Measurements from ENCODE around the gene CCDC7. TPM values are rescaled to one million over a fixed set of nuclear protein-coding genes. Genes with fewer than 3 reads are reported as not detected.
"Not testable (repeated sequence)": the region's sequence is repeated elsewhere in the genome, so short reads cannot be mapped to it uniquely, and the experiment has no call there.

The CCDC7 gene
- total RNA-seq, result 11.1 to 12.7 TPM (median 12.6 TPM) in 3 replicates

- Mint-ChIP-seq H3K36me3 (no peaks in the 10 kb centered on the region), H3K4me1 (peaks cover 9% of the 10 kb centered on the region), H3K27me3 (ENCODE audit: low read depth) (peaks cover 21% of the 10 kb centered on the region), H3K4me3 (peak within 1 kb of the TSS; percentile 84), H3K27ac (peak within 1 kb of the TSS; percentile 98), H3K9me3 (peaks cover 5% of the 10 kb centered on the region)
- peak; percentile 56 to 80 for DNase-seq (ENCODE audit: low spot score in 2 of 2, unreplicated experiment in 2 of 2)
- no peak for TF ChIP-seq CTCF (IDR thresholded peaks at IDR 0.05; ENCODE audit: unreplicated experiment)
Measured at GRCh38 chr10:32445740-32446535, at the start of gene CCDC7. Gene CCDC7 (plus strand): TSS chr10:32446140. CDS start chr10:32451643, 5,503 bp downstream.

GRCh38 chr10:32397163-32397562, 48.8 kb upstream of the CCDC7 start:
- H3K27me3 Mint-ChIP-seq (ENCODE audit: low read depth); H3K36me3 Mint-ChIP-seq; DNase-seq (ENCODE audit: low spot score in 2 of 2, unreplicated experiment in 2 of 2); H3K27ac Mint-ChIP-seq; H3K9me3 Mint-ChIP-seq; H3K4me3 Mint-ChIP-seq; H3K4me1 Mint-ChIP-seq: not testable (repeated sequence)

GRCh38 chr10:32399720-32400119, 46.2 kb upstream of the CCDC7 start:
- H3K4me3 Mint-ChIP-seq; DNase-seq (ENCODE audit: low spot score in 2 of 2, unreplicated experiment in 2 of 2); H3K27me3 Mint-ChIP-seq (ENCODE audit: low read depth); H3K27ac Mint-ChIP-seq; H3K4me1 Mint-ChIP-seq; H3K36me3 Mint-ChIP-seq; H3K9me3 Mint-ChIP-seq: not testable (repeated sequence)

- DNase-seq (ENCODE audit: low spot score in 2 of 2, unreplicated experiment in 2 of 2), result no peak
- Mint-ChIP-seq H3K27me3 (ENCODE audit: low read depth) (no peaks in the 10 kb centered on the region), H3K9me3 (no peaks in the 10 kb centered on the region), H3K4me1 (no peaks in the 10 kb centered on the region), H3K36me3 (no peaks in the 10 kb centered on the region), H3K27ac (no peak overlapping the region), H3K4me3 (no peak overlapping the region)
- TF ChIP-seq CTCF (IDR thresholded peaks at IDR 0.05; ENCODE audit: unreplicated experiment), result no peak
Measured at GRCh38 chr10:32400961-32401360, 45.0 kb upstream of the CCDC7 start.

GRCh38 chr10:32402499-32402898, 43.4 kb upstream of the CCDC7 start:
- Mint-ChIP-seq H3K27me3 (ENCODE audit: low read depth) (no peaks in the 10 kb centered on the region), H3K4me3 (no peak overlapping the region), H3K36me3 (no peaks in the 10 kb centered on the region), H3K9me3 (no peaks in the 10 kb centered on the region), H3K27ac (no peak overlapping the region), H3K4me1 (no peaks in the 10 kb centered on the region)
- no peak for TF ChIP-seq CTCF (IDR thresholded peaks at IDR 0.05; ENCODE audit: unreplicated experiment)
- no peak for DNase-seq (ENCODE audit: low spot score in 2 of 2, unreplicated experiment in 2 of 2)

- no peak for DNase-seq (ENCODE audit: low spot score in 2 of 2, unreplicated experiment in 2 of 2)
- Mint-ChIP-seq H3K27ac (no peak overlapping the region), H3K4me3 (no peak overlapping the region), H3K9me3 (no peaks in the 10 kb centered on the region), H3K27me3 (ENCODE audit: low read depth) (no peaks in the 10 kb centered on the region), H3K4me1 (no peaks in the 10 kb centered on the region), H3K36me3 (no peaks in the 10 kb centered on the region)
- TF ChIP-seq CTCF (IDR thresholded peaks at IDR 0.05; ENCODE audit: unreplicated experiment), result no peak
Measured at GRCh38 chr10:32403091-32403490, 42.8 kb upstream of the CCDC7 start.

Measured in mesothelial cell of epicardium (in vitro differentiated cells).